ENCODE measurements around the gene POC5.

Gene POC5

DNA sequence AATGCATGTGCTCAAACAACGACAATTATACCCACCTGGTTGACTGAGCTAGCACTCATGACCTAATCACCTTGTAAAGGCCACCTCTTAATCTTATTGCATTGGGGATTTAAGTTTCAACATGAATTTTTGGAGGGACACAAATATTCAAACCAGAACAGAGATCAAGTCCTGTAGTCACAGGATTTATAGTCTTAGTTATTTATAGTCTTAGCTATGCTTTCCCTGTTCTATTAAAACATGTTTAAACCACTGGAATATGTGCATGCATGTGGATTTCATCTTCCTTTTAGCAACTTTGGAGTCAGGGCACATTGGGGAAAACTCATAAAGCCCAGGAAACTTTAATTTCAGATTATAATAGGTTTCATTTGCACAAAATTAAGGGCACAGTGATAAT lies 79.3 kb downstream of the POC5 start:
- DNase-seq (ENCODE audit: low read depth in 2 of 2), result no peak
- TF ChIP-seq, protein P1, sequence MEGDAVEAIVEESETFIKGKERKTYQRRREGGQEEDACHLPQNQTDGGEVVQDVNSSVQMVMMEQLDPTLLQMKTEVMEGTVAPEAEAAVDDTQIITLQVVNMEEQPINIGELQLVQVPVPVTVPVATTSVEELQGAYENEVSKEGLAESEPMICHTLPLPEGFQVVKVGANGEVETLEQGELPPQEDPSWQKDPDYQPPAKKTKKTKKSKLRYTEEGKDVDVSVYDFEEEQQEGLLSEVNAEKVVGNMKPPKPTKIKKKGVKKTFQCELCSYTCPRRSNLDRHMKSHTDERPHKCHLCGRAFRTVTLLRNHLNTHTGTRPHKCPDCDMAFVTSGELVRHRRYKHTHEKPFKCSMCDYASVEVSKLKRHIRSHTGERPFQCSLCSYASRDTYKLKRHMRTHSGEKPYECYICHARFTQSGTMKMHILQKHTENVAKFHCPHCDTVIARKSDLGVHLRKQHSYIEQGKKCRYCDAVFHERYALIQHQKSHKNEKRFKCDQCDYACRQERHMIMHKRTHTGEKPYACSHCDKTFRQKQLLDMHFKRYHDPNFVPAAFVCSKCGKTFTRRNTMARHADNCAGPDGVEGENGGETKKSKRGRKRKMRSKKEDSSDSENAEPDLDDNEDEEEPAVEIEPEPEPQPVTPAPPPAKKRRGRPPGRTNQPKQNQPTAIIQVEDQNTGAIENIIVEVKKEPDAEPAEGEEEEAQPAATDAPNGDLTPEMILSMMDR (IDR thresholded peaks at IDR 0.05; ENCODE audit: low read depth, low read length), result no peak
- no peak overlapping the region for H3K4me3 ChIP-seq (replicated peaks in 1 of 2; ENCODE audit: low read depth in 2 of 2, low read length in 2 of 2)

DNA sequence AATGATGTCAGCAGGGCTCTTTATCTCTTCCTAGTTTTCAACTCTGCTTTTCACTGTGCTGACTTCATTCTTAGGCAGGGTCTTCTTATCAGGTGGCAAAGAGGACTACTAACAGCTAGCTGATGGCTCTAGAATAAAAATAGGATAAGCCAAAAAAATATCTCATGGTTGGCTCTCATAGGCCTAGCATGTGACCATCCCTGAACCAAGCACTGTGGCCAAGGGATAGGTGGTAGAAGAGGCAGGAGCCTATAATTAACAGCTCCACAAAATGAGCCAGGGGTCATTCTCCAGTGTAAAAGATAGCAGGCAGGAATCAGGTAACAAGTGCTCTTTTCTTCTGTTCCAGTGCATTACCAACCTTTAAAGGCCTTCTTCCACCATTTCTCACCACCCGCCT lies 84.9 kb downstream of the POC5 start:
- DNase-seq (ENCODE audit: low read depth in 2 of 2), result no peak
- TF ChIP-seq, protein P1 (IDR thresholded peaks at IDR 0.05; ENCODE audit: low read depth, low read length), result no peak
- no peak overlapping the region for H3K4me3 ChIP-seq (replicated peaks in 1 of 2; ENCODE audit: low read depth in 2 of 2, low read length in 2 of 2)

DNA sequence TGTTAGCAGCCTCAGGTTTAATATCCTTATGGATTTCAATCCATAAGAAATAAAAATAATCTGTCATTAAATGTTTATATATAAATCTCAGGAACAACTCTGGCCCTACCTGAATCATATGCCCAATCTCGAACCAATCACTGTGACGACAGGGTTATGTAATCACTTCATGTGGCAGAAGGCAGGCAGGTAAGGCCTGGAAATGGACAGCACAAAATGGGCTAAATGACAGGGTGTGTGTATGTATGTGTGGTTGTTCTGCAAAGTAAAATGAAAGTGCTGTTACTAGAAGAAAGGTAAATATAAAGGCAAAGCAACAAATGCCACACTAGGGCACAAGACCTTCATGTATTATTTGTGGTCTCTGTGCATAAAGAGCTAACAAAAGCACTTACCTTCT lies 86.4 kb downstream of the POC5 start:
- no peak overlapping the region for H3K4me3 ChIP-seq (replicated peaks in 1 of 2; ENCODE audit: low read depth in 2 of 2, low read length in 2 of 2)
- no peak for DNase-seq (ENCODE audit: low read depth in 2 of 2)
- TF ChIP-seq, protein P1 (IDR thresholded peaks at IDR 0.05; ENCODE audit: low read depth, low read length), result no peak

DNA sequence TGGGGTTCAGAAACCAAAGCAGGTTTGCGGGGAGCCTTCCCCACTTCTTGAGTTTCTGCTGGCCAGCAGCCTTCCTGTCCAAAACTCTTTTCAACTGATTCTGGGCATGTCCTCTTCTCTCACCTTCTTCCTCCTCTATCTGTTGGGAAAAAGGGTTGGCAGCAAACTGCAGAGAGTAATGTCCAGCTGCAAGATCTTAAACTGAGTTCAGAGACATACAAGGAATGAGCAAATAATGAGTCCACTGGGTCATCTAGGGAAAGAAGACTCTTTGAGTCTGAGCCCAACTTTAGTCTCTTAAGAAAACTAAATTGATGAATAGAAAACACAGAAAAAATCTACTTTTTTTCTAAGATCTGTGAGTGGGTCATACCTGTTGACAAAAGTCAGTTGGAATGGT lies 89.4 kb downstream of the POC5 start:
- no peak overlapping the region for H3K4me3 ChIP-seq (replicated peaks in 1 of 2; ENCODE audit: low read depth in 2 of 2, low read length in 2 of 2)
- no peak for DNase-seq (ENCODE audit: low read depth in 2 of 2)
- TF ChIP-seq, protein P1 (IDR thresholded peaks at IDR 0.05; ENCODE audit: low read depth, low read length), result no peak

DNA sequence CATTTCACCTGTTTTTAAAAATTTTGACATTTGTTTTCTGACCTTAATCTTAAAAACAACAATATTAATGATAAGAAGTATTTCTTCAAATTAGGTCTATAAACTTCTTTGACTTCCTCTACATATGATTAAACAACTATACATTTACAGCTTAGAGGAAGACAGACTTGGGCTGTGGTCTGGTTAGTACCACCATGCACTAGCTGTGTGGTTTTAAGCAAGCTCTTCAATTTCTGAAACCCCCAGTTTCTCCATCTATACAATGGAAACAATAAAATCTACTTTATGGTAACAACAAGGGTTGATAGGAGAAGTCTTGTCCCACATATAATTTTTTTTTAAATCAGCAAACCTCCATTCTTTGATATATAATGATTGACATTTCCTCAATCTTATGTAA lies 90.3 kb downstream of the POC5 start:
- DNase-seq (ENCODE audit: low read depth in 2 of 2), result no peak
- TF ChIP-seq, protein P1 (IDR thresholded peaks at IDR 0.05; ENCODE audit: low read depth, low read length), result no peak
- H3K4me3 ChIP-seq (replicated peaks in 1 of 2; ENCODE audit: low read depth in 2 of 2, low read length in 2 of 2), result no peak overlapping the region

All from cardiac fibroblast (primary cell).